Nephron progenitor cell (in vitro differentiated cells): ENCODE results near the gene CCL24.
"Not testable (repeated sequence)": the region's sequence is repeated elsewhere in the genome, so short reads cannot be mapped to it uniquely, and the experiment has no call there.

Experiments used
- DNase-seq: peaks from one replicate; pipeline ENCODE4 v3.0.0; 2021
- H3K27ac Mint-ChIP-seq: 2 replicates; pipeline ENCODE4 v1.8.0; 2021; ENCODE audit warnings: mild to moderate bottlenecking, moderate library complexity, mixed read lengths
- H3K27me3 Mint-ChIP-seq: 2 replicates; pipeline ENCODE4 v1.8.0; 2021; ENCODE audit warnings: mild to moderate bottlenecking, low read depth, mixed read lengths; ENCODE audit not compliant: poor library complexity
- H3K36me3 Mint-ChIP-seq: 2 replicates; pipeline ENCODE4 v1.8.0; 2021; ENCODE audit warnings: low read depth, mixed read lengths
- H3K4me1 Mint-ChIP-seq: 2 replicates; pipeline ENCODE4 v1.8.0; 2021; ENCODE audit warnings: mixed read lengths
- H3K4me3 Mint-ChIP-seq: 2 replicates; pipeline ENCODE4 v1.8.0; 2021; ENCODE audit warnings: mild to moderate bottlenecking, moderate library complexity, mixed read lengths
- H3K9me3 Mint-ChIP-seq: 2 replicates; pipeline ENCODE4 v1.8.0; 2021; ENCODE audit warnings: mild to moderate bottlenecking, moderate library complexity, mixed read lengths
- TF ChIP-seq, protein P1 (sequence below): fragments of 200-600 bp; sonication (generic); IDR thresholded peaks from 2 replicates; pipeline ENCODE4 v1.5.0; 2021; ENCODE audit warnings: antibody characterized with exemption

Gene CCL24

DNA sequence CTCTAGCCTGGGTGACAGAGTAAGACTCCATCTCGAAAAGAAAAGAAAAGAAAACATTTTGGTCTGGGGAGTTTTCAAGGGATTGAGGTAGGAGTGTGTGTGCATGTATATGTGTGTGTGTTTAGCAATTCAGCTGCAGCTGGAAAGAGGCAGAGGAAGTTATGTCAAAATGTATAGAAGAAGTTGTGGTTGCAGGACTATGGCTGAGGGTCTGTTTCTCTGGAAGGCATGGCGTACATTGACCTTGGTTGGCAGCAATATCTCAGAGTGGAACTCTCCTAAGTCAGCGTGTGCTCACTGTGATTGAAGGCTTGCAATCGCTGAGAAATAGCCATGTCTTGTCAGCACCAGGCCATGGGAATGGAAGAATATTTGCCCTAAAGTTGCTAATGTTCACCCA lies 36.6 kb upstream of the CCL24 start:
- Mint-ChIP-seq H3K27ac (no peak overlapping the region), H3K36me3 (no peaks in the 10 kb centered on the region), H3K4me1 (no peaks in the 10 kb centered on the region), H3K4me3 (no peak overlapping the region), H3K27me3 (peaks cover 6% of the 10 kb centered on the region), H3K9me3 (no peaks in the 10 kb centered on the region)
- DNase-seq: no peak
- TF ChIP-seq, protein P1, sequence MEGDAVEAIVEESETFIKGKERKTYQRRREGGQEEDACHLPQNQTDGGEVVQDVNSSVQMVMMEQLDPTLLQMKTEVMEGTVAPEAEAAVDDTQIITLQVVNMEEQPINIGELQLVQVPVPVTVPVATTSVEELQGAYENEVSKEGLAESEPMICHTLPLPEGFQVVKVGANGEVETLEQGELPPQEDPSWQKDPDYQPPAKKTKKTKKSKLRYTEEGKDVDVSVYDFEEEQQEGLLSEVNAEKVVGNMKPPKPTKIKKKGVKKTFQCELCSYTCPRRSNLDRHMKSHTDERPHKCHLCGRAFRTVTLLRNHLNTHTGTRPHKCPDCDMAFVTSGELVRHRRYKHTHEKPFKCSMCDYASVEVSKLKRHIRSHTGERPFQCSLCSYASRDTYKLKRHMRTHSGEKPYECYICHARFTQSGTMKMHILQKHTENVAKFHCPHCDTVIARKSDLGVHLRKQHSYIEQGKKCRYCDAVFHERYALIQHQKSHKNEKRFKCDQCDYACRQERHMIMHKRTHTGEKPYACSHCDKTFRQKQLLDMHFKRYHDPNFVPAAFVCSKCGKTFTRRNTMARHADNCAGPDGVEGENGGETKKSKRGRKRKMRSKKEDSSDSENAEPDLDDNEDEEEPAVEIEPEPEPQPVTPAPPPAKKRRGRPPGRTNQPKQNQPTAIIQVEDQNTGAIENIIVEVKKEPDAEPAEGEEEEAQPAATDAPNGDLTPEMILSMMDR: no peak

DNA sequence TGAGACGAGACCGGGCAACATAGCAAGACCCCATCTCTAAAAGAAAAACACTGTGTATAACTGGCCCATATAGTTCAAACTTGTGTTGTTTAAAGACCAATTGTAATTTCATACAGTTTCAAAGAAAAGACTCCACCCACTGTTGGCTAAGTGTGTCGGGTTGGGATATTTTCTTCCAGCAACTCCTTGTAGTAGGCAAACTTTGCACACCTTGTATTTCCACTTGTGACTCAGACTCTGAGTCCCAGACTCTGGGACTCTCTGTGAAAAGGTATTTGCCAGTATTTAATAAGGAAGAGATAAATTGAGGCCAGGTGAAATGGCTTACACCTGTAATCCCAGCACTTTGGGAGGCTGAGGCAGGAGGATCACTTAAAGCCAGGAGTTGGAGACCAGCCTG lies 36.0 kb upstream of the CCL24 start:
- no peaks in the 10 kb centered on the region for H3K9me3 Mint-ChIP-seq
- DNase-seq: no peak
- no peaks in the 10 kb centered on the region for H3K36me3 Mint-ChIP-seq
- TF ChIP-seq, protein P1: no peak
- no peak overlapping the region for H3K27ac Mint-ChIP-seq
- peaks cover 6% of the 10 kb centered on the region for H3K27me3 Mint-ChIP-seq
- H3K4me3 Mint-ChIP-seq: no peak overlapping the region
- no peaks in the 10 kb centered on the region for H3K4me1 Mint-ChIP-seq

DNA sequence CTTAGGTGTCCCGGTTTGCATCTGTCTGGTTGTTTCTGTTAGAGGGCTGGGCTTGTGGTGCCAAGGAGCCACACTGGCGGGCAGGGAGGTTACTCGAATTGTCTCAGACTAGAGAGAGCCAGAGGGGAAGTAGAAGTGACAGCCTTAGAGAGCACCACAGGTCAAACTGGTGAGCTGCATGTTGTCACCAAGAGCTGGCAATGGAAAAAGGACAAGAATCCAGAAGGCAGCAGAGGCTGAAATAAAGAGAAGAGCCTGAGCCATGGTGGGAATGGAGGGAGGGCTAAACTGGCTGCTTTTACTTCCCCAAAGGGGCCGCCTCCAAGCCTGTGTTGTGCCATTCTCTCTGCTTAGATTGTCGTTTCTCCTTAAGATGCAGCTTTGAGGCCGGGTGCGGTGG lies 34.1 kb upstream of the CCL24 start:
- Mint-ChIP-seq H3K36me3 (no peaks in the 10 kb centered on the region), H3K27me3 (peaks cover 6% of the 10 kb centered on the region), H3K9me3 (no peaks in the 10 kb centered on the region), H3K4me3 (no peak overlapping the region), H3K27ac (peak overlapping the region; percentile 34), H3K4me1 (no peaks in the 10 kb centered on the region)
- TF ChIP-seq, protein P1: no peak
- no peak for DNase-seq

- not testable (repeated sequence) for H3K9me3 Mint-ChIP-seq, H3K36me3 Mint-ChIP-seq, H3K27ac Mint-ChIP-seq, H3K4me3 Mint-ChIP-seq, DNase-seq, H3K4me1 Mint-ChIP-seq
- peaks cover 12% of the 10 kb centered on the region for H3K27me3 Mint-ChIP-seq
Observed at GRCh38 chr7:75845132-75845531, 31.5 kb upstream of the CCL24 start.

- no peaks in the 10 kb centered on the region for H3K9me3 Mint-ChIP-seq
- H3K27me3 Mint-ChIP-seq: peaks cover 14% of the 10 kb centered on the region
- DNase-seq: no peak
- no peaks in the 10 kb centered on the region for H3K36me3 Mint-ChIP-seq
- H3K4me1 Mint-ChIP-seq: no peaks in the 10 kb centered on the region
- TF ChIP-seq, protein P1: no peak
- H3K4me3 Mint-ChIP-seq: no peak overlapping the region
- no peak overlapping the region for H3K27ac Mint-ChIP-seq
Observed at GRCh38 chr7:75844158-75844557, 30.6 kb upstream of the CCL24 start.

DNA sequence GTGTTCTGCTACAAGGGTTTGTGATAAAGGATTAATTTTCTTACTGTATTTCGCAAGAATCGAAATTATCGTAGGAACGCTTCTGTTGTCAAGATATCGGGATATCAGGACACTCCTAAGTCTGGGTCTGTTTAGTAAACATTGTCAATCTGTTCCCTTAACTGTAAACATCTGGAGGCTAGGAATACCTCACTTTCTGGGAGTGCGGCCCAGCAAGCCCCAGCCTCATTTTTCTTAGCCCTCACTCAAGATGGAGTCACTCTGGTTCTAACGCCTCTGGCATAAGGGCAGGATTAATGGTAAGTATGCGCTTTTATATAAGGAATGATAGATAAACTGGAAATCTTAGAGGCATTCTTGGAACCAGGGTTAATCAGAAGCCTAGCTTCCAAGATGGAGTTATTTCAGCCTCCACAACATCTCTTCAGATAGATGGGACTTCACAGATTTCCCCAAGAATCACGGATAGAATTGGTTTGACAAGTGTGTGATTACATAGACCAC lies 30.1 kb upstream of the CCL24 start:
- H3K4me1 Mint-ChIP-seq: no peaks in the 10 kb centered on the region
- TF ChIP-seq, protein P1: no peak
- DNase-seq: no peak
- no peaks in the 10 kb centered on the region for H3K36me3 Mint-ChIP-seq
- no peak overlapping the region for H3K4me3 Mint-ChIP-seq
- H3K9me3 Mint-ChIP-seq: no peaks in the 10 kb centered on the region
- H3K27ac Mint-ChIP-seq: no peak overlapping the region
- peaks cover 14% of the 10 kb centered on the region for H3K27me3 Mint-ChIP-seq
